ENCODE results near the gene ZNF839.
"Not testable (repeated sequence)": the region's sequence is repeated elsewhere in the genome, so short reads cannot be mapped to it uniquely, and the experiment has no call there.

Gene ZNF839

GRCh38 chr14:102288139-102288538 is 31.4 kb upstream of the ZNF839 start:
- no peak for DNase-seq (ENCODE audit: low read depth)
- TF ChIP-seq POLR2A (IDR thresholded peaks at IDR 0.05; ENCODE audit: extremely low read depth, insufficient read length), result no peak
- no peak for TF ChIP-seq CTCF (IDR thresholded peaks at IDR 0.05; ENCODE audit: low read depth, low read length)
- TF ChIP-seq MYC (IDR thresholded peaks at IDR 0.05; ENCODE audit: low read depth, low read length), result no peak
- no peak for TF ChIP-seq MAX (IDR thresholded peaks at IDR 0.05; ENCODE audit: low read depth, low read length)
- no peak overlapping the region for H3K4me3 ChIP-seq (ENCODE audit: low read depth, low read length)

- no peak overlapping the region for H3K4me3 ChIP-seq (ENCODE audit: low read depth, low read length)
- no peak for DNase-seq (ENCODE audit: low read depth)
- TF ChIP-seq CTCF (IDR thresholded peaks at IDR 0.05; ENCODE audit: low read depth, low read length) (no peak), MAX (IDR thresholded peaks at IDR 0.05; ENCODE audit: low read depth, low read length) (no peak), MYC (IDR thresholded peaks at IDR 0.05; ENCODE audit: low read depth, low read length) (no peak), POLR2A (IDR thresholded peaks at IDR 0.05; ENCODE audit: extremely low read depth, insufficient read length) (no peak)
Measured at GRCh38 chr14:102292441-102292840, 27.1 kb upstream of the ZNF839 start.

GRCh38 chr14:102293781-102294180 is 25.8 kb upstream of the ZNF839 start:
- TF ChIP-seq MAX (IDR thresholded peaks at IDR 0.05; ENCODE audit: low read depth, low read length), result no peak
- TF ChIP-seq MYC (IDR thresholded peaks at IDR 0.05; ENCODE audit: low read depth, low read length), result no peak
- no peak for TF ChIP-seq CTCF (IDR thresholded peaks at IDR 0.05; ENCODE audit: low read depth, low read length)
- H3K4me3 ChIP-seq (ENCODE audit: low read depth, low read length), result no peak overlapping the region
- DNase-seq (ENCODE audit: low read depth), result no peak

- peak; percentile 44 for DNase-seq (ENCODE audit: low read depth)
- TF ChIP-seq MAX (IDR thresholded peaks at IDR 0.05; ENCODE audit: low read depth, low read length) (no peak), MYC (IDR thresholded peaks at IDR 0.05; ENCODE audit: low read depth, low read length) (no peak), POLR2A (IDR thresholded peaks at IDR 0.05; ENCODE audit: extremely low read depth, insufficient read length) (no peak), CTCF (IDR thresholded peaks at IDR 0.05; ENCODE audit: low read depth, low read length) (peak; percentile 39)
- H3K4me3 ChIP-seq (ENCODE audit: low read depth, low read length), result no peak overlapping the region
Measured at GRCh38 chr14:102295270-102295669, 24.3 kb upstream of the ZNF839 start.

- DNase-seq (ENCODE audit: low read depth), result no peak
- TF ChIP-seq POLR2A (IDR thresholded peaks at IDR 0.05; ENCODE audit: extremely low read depth, insufficient read length) (no peak), MAX (IDR thresholded peaks at IDR 0.05; ENCODE audit: low read depth, low read length) (no peak), MYC (IDR thresholded peaks at IDR 0.05; ENCODE audit: low read depth, low read length) (no peak), CTCF (IDR thresholded peaks at IDR 0.05; ENCODE audit: low read depth, low read length) (no peak)
Measured at GRCh38 chr14:102297436-102298170, 21.9 kb upstream of the ZNF839 start.

GRCh38 chr14:102298303-102299070 is 21.1 kb upstream of the ZNF839 start:
- DNase-seq (ENCODE audit: low read depth), result peak; percentile 67
- H3K4me3 ChIP-seq (ENCODE audit: low read depth, low read length), result not testable (repeated sequence)

More at GRCh38 chr14:102297436-102298170, 21.9 kb upstream of the ZNF839 start:
- no peak overlapping the region for H3K4me3 ChIP-seq (ENCODE audit: low read depth, low read length)

Data from NB4 (cell line).